Keratinocyte (primary cell): ENCODE measurements around the gene STOML3. TPM values are rescaled to one million over a fixed set of nuclear protein-coding genes. Genes with fewer than 3 reads are reported as not detected.
A peak's percentile ranks its signal among the peaks of the same experiment; 100 is the strongest.

Source experiments
- DNase-seq: peaks from one replicate; pipeline ENCODE4 v3.0.0-alpha.2; 2011; ENCODE audit warnings: low read depth, missing footprints, low spot score
- FAIRE-seq: peaks from 2 replicates; lab custom pipeline; 2011; peaks lifted over from hg19 to GRCh38; lab: Jason Lieb, UNC
- H2AFZ ChIP-seq: 2 replicates; pipeline ENCODE4 v1.6.0; 2012; ENCODE audit warnings: low read length, control low read depth, inconsistent platforms; ENCODE audit not compliant: control insufficient read depth
- H3K27ac ChIP-seq: 2 replicates; pipeline ENCODE4 v1.5.1; 2011; ENCODE audit warnings: low read length; ENCODE audit not compliant: control insufficient read depth, insufficient read depth
- H3K27me3 ChIP-seq: 3 replicates; pipeline ENCODE4 v1.6.0; 2011; ENCODE audit warnings: low read length; ENCODE audit not compliant: control insufficient read depth, insufficient read depth; ENCODE audit errors: extremely low read depth
- H3K36me3 ChIP-seq, 2 experiments: 2 replicates in 1 of 2; 3 replicates in 1 of 2; pipeline ENCODE4 v1.5.1; 2011; ENCODE audit warnings: low read length in 2 of 2, mild to moderate bottlenecking in 1 of 2; ENCODE audit not compliant: control insufficient read depth in 2 of 2, insufficient read depth in 2 of 2; ENCODE audit errors: extremely low read depth in 1 of 2
- H3K4me1 ChIP-seq: 3 replicates; pipeline ENCODE4 v1.5.1; 2011; ENCODE audit warnings: low read length; ENCODE audit not compliant: control insufficient read depth, insufficient read depth; ENCODE audit errors: extremely low read depth
- H3K4me2 ChIP-seq: 3 replicates; pipeline ENCODE4 v1.6.0; 2011; ENCODE audit warnings: low read depth, low read length; ENCODE audit not compliant: control insufficient read depth, insufficient read depth; ENCODE audit errors: extremely low read depth
- H3K4me3 ChIP-seq, 3 experiments: fragments of 200-600 bp in 1 of 3; sonication (generic) in 1 of 3; 2 replicates in 2 of 3; 3 replicates in 1 of 3; pipeline ENCODE4 v1.5.1; 2011 to 2016; ENCODE audit warnings: low read length in 3 of 3, mild to moderate bottlenecking in 3 of 3, control low read depth in 2 of 3, inconsistent platforms in 1 of 3, low read depth in 1 of 3, mixed read lengths in 1 of 3, mixed run types in 1 of 3, moderate library complexity in 1 of 3; ENCODE audit not compliant: control insufficient read depth in 2 of 3, insufficient read depth in 2 of 3; ENCODE audit errors: extremely low read depth in 1 of 3
- H3K79me2 ChIP-seq: 2 replicates; pipeline ENCODE4 v1.6.0; 2012; ENCODE audit warnings: low read length; ENCODE audit not compliant: control insufficient read depth, insufficient read depth
- H3K9ac ChIP-seq: 3 replicates; pipeline ENCODE4 v1.6.0; 2011; ENCODE audit warnings: low read length; ENCODE audit not compliant: control insufficient read depth, insufficient read depth; ENCODE audit errors: extremely low read depth
- H3K9me1 ChIP-seq: 3 replicates; pipeline ENCODE4 v1.6.0; 2011; ENCODE audit warnings: low read length; ENCODE audit not compliant: control insufficient read depth, insufficient read depth; ENCODE audit errors: extremely low read depth
- H3K9me3 ChIP-seq: 2 replicates; pipeline ENCODE4 v1.5.1; 2012; ENCODE audit warnings: low read depth, low read length; ENCODE audit not compliant: control insufficient read depth
- H4K20me1 ChIP-seq: 3 replicates; pipeline ENCODE4 v1.6.0; 2011; ENCODE audit warnings: low read length; ENCODE audit not compliant: control insufficient read depth, insufficient read depth; ENCODE audit errors: extremely low read depth
- EZH2 ChIP-seq: IDR thresholded peaks from one replicate; pipeline ENCODE4 v1.6.1; 2012; ENCODE audit warnings: inconsistent platforms, mild to moderate bottlenecking, low read length, moderate library complexity
- dilution Hi-C: fragments of 300-500 bp; cut with MboI; formaldehyde crosslinking; loops from one replicate; pipeline ENCODE4 v1.7.0; 2020; ENCODE audit warnings: low sequenced_read_pairs; ENCODE audit not compliant: extremely low pct_ligation_motif_present
- polyA plus RNA-seq, 5 experiments: library from polyadenylated mRNA; depleted of rRNA in 3 of 5; stranded (reverse) in 3 of 5; stranded (forward) in 1 of 5; unstranded in 1 of 5; fragments of >200 nt; gene quantifications; 1 replicate in 1 of 5; 2 replicates in 3 of 5; 3 replicates in 1 of 5; pipeline versions ENCODE4 v1.2.1 to v1.2.3, GENCODE V29; 2011 to 2012; ENCODE audit warnings: missing spikeins in 2 of 5, low read depth in 1 of 5, low replicate concordance in 1 of 5
- TF ChIP-seq, protein P1 (sequence below), 3 experiments: IDR thresholded peaks in 1 of 3; conservative IDR thresholded peaks in 1 of 3; optimal IDR thresholded peaks in 1 of 3; 2 replicates in 2 of 3; 3 replicates in 1 of 3; pipeline versions ENCODE3 to v1.5.1; 2011; ENCODE audit warnings: low read length in 3 of 3, mild to moderate bottlenecking in 3 of 3, moderate library complexity in 2 of 3, control low read depth in 1 of 3, inconsistent platforms in 1 of 3; ENCODE audit not compliant: insufficient read depth in 2 of 3; ENCODE audit errors: extremely low read depth in 1 of 3

STOML3 gene
- polyA plus RNA-seq, 1 donor (not counting 4 experiments of a cell fraction or from before 2014, with no cell fraction given), result not detected

DNA sequence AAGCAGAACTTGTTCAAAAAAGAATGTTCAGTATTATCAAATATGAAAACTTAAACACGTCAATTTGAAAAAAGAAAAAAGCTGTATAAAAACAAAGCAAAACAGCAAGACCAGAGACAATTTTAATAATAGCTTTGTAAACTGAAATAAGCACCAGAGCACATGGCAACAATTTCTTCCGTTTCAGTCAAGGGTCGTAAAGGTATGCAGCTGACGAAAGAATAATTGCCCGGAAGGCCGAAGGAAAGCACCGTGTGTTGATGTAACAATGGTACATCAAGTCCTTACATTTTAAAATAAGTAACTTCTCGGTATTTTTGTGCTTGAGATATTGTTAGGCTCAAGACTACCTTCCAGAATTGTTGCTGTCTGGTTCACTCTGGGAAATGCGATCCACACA is 45.6 kb upstream of the STOML3 start:
- H3K4me3 ChIP-seq, result peak overlapping the region; percentile 79 to 99 (median 91)
- H3K4me2 ChIP-seq, result peak overlapping the region; percentile 72
- H3K9me1 ChIP-seq, result peaks cover 2% of the 10 kb centered on the region
- H3K27me3 ChIP-seq, result no peaks in the 10 kb centered on the region
- DNase-seq (no peak), FAIRE-seq (peak; percentile 84)
- H2AFZ ChIP-seq, result peak overlapping the region; percentile 49
- H3K9ac ChIP-seq, result peak overlapping the region; percentile 82
- H4K20me1 ChIP-seq, result no peaks in the 10 kb centered on the region
- H3K9me3 ChIP-seq, result no peaks in the 10 kb centered on the region
- dilution Hi-C loops, result no loop called here
- TF ChIP-seq, protein P1, sequence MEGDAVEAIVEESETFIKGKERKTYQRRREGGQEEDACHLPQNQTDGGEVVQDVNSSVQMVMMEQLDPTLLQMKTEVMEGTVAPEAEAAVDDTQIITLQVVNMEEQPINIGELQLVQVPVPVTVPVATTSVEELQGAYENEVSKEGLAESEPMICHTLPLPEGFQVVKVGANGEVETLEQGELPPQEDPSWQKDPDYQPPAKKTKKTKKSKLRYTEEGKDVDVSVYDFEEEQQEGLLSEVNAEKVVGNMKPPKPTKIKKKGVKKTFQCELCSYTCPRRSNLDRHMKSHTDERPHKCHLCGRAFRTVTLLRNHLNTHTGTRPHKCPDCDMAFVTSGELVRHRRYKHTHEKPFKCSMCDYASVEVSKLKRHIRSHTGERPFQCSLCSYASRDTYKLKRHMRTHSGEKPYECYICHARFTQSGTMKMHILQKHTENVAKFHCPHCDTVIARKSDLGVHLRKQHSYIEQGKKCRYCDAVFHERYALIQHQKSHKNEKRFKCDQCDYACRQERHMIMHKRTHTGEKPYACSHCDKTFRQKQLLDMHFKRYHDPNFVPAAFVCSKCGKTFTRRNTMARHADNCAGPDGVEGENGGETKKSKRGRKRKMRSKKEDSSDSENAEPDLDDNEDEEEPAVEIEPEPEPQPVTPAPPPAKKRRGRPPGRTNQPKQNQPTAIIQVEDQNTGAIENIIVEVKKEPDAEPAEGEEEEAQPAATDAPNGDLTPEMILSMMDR (optimal IDR thresholded peaks at IDR 0.05 in 1 of 3, IDR thresholded peaks at IDR 0.05 in 1 of 3, conservative IDR thresholded peaks at IDR 0.05 in 1 of 3; ENCODE audit: extremely low read depth in 1 of 3, insufficient read depth in 2 of 3, low read length in 3 of 3), result no peak
- no peak for TF ChIP-seq EZH2
- H3K36me3 ChIP-seq, result peaks cover 0 to 1% of the 10 kb centered on the region in 2 experiments
- H3K79me2 ChIP-seq, result peaks cover 67% of the 10 kb centered on the region
- H3K4me1 ChIP-seq, result peaks cover 5% of the 10 kb centered on the region
- H3K27ac ChIP-seq, result peak overlapping the region; percentile 88

DNA sequence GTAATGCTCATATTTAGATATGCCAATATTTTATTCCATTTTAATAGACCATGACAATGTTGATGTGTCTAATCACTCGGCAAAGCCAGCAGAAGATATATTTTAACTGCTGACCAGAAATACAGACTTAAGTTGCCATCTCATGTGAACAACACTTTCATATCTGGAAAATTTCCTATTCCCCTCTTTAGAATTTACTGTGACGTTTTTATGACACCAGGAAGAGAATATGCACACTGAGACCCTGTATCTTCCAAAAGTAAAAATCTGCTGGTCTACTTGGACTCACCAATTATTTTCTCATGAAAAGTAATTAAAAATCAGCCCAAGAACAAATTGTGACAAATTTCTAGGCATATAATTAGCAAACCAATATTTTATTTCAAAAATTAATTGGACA is 45.2 kb upstream of the STOML3 start:
- Histone ChIP-seq H3K4me2 (peak overlapping the region; percentile 72), H3K27ac (peak overlapping the region; percentile 88), H4K20me1 (no peaks in the 10 kb centered on the region), H3K9me3 (no peaks in the 10 kb centered on the region), H2AFZ (no peak overlapping the region), H3K36me3 (peaks cover under 1 to 1% of the 10 kb centered on the region in 2 experiments), H3K79me2 (peaks cover 69% of the 10 kb centered on the region), H3K27me3 (no peaks in the 10 kb centered on the region), H3K4me1 (peaks cover 5% of the 10 kb centered on the region), H3K9me1 (peaks cover 2% of the 10 kb centered on the region), H3K4me3 (peak overlapping the region; percentile 79 to 99 (median 91)), H3K9ac (peak overlapping the region; percentile 82)
- DNase-seq (no peak), FAIRE-seq (peak; percentile 34)
- TF ChIP-seq, protein P1 (optimal IDR thresholded peaks at IDR 0.05 in 1 of 3, IDR thresholded peaks at IDR 0.05 in 1 of 3, conservative IDR thresholded peaks at IDR 0.05 in 1 of 3; ENCODE audit: extremely low read depth in 1 of 3, insufficient read depth in 2 of 3, low read length in 3 of 3), result no peak
- no peak for TF ChIP-seq EZH2
- dilution Hi-C loops, result no loop called here
